ENCODE results near the gene GRID1. TPM values are rescaled to one million over a fixed set of nuclear protein-coding genes. Genes with fewer than 3 reads are reported as not detected.

Gene GRID1
- total RNA-seq, 1 donor from 2014 or later: 0.60 TPM

GRCh38 chr10:85900061-85900460, 466.5 kb downstream of the GRID1 start:
- Mint-ChIP-seq H3K4me3 (ENCODE audit: unreplicated experiment) (no peak overlapping the region), H3K27me3 (ENCODE audit: low read depth) (no peaks in the 10 kb centered on the region), H3K9me3 (ENCODE audit: low read depth) (no peaks in the 10 kb centered on the region), H3K4me1 (ENCODE audit: low read depth) (no peaks in the 10 kb centered on the region), H3K36me3 (ENCODE audit: low read depth) (no peaks in the 10 kb centered on the region), H3K27ac (ENCODE audit: unreplicated experiment) (no peak overlapping the region)
- no peak for DNase-seq (ENCODE audit: low spot score)
- TF ChIP-seq, protein P1, sequence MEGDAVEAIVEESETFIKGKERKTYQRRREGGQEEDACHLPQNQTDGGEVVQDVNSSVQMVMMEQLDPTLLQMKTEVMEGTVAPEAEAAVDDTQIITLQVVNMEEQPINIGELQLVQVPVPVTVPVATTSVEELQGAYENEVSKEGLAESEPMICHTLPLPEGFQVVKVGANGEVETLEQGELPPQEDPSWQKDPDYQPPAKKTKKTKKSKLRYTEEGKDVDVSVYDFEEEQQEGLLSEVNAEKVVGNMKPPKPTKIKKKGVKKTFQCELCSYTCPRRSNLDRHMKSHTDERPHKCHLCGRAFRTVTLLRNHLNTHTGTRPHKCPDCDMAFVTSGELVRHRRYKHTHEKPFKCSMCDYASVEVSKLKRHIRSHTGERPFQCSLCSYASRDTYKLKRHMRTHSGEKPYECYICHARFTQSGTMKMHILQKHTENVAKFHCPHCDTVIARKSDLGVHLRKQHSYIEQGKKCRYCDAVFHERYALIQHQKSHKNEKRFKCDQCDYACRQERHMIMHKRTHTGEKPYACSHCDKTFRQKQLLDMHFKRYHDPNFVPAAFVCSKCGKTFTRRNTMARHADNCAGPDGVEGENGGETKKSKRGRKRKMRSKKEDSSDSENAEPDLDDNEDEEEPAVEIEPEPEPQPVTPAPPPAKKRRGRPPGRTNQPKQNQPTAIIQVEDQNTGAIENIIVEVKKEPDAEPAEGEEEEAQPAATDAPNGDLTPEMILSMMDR (IDR thresholded peaks at IDR 0.05): no peak

DNA sequence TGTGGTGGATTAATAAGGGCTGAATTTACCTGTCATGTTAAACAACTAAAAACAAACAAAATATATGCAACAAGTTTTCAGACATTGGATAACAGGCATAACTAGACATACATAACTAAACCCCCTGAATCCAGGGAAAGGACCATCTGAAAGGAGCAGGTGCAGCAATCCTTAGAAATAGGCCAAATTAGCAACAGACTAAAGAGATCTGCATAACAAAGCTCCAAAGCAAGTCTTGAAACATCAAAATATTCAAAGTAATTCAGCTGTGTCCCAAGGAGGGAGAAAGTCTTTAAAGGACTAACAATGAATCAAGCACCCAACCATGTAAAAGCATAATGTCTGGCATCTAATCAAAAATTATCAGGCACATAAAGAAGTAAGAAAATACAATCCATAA, 475.1 kb downstream of the GRID1 start:
- H3K4me1 Mint-ChIP-seq (ENCODE audit: low read depth): no peaks in the 10 kb centered on the region
- peaks cover 3% of the 10 kb centered on the region for H3K9me3 Mint-ChIP-seq (ENCODE audit: low read depth)
- H3K27ac Mint-ChIP-seq (ENCODE audit: unreplicated experiment): no peak overlapping the region
- DNase-seq (ENCODE audit: low spot score): no peak
- no peaks in the 10 kb centered on the region for H3K36me3 Mint-ChIP-seq (ENCODE audit: low read depth)
- no peak overlapping the region for H3K4me3 Mint-ChIP-seq (ENCODE audit: unreplicated experiment)
- peaks cover 9% of the 10 kb centered on the region for H3K27me3 Mint-ChIP-seq (ENCODE audit: low read depth)
- TF ChIP-seq, protein P1 (IDR thresholded peaks at IDR 0.05): no peak

DNA sequence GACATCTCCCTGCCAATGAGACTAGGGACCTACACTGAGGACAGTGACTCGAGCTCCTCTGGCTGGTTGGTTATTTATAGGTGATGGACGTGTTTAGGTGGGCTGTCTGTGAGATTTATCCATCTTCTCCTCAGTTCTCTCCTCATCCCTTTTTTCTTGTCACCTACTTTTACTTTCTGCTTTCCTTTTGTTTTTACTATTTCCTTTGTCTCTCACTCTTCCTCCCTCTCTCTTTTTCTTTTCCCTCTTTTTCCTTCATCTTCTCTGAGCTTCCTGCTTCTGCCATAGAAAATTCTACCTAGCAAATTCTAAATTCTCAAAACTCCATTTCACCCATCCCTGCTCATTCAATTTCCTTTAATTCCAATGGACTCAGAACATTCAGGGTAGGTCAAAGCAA, 478.0 kb downstream of the GRID1 start:
- Mint-ChIP-seq H3K27ac (ENCODE audit: unreplicated experiment) (no peak overlapping the region), H3K36me3 (ENCODE audit: low read depth) (no peaks in the 10 kb centered on the region), H3K4me3 (ENCODE audit: unreplicated experiment) (no peak overlapping the region), H3K4me1 (ENCODE audit: low read depth) (no peaks in the 10 kb centered on the region), H3K27me3 (ENCODE audit: low read depth) (peaks cover 10% of the 10 kb centered on the region), H3K9me3 (ENCODE audit: low read depth) (peaks cover 3% of the 10 kb centered on the region)
- no peak for DNase-seq (ENCODE audit: low spot score)
- TF ChIP-seq, protein P1 (IDR thresholded peaks at IDR 0.05): no peak

DNA sequence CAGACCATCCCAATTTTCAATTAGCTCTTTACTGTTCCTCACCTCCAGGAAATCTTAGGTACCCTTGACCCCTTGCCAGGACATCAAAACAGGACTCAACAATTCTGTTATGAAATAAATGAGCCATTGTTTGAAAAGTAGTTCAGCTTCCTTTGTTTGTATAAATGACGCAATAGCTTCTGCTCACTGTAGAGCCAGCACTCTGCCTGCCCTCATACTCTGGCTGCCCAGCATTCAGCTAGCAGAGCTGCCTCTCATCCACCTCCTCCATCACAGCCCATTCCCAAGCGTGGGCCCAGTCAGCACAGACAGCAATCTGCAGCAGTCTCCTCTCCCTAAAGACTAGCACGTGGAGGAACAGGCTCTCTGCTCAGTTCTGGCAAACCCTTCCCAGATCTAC, 478.6 kb downstream of the GRID1 start:
- Mint-ChIP-seq H3K27ac (ENCODE audit: unreplicated experiment) (no peak overlapping the region), H3K9me3 (ENCODE audit: low read depth) (peaks cover 4% of the 10 kb centered on the region), H3K4me3 (ENCODE audit: unreplicated experiment) (no peak overlapping the region), H3K36me3 (ENCODE audit: low read depth) (no peaks in the 10 kb centered on the region), H3K4me1 (ENCODE audit: low read depth) (no peaks in the 10 kb centered on the region), H3K27me3 (ENCODE audit: low read depth) (peaks cover 10% of the 10 kb centered on the region)
- TF ChIP-seq, protein P1 (IDR thresholded peaks at IDR 0.05): no peak
- no peak for DNase-seq (ENCODE audit: low spot score)

GRCh38 chr10:85874208-85874607, 492.4 kb downstream of the GRID1 start:
- Mint-ChIP-seq H3K4me1 (ENCODE audit: low read depth) (no peaks in the 10 kb centered on the region), H3K36me3 (ENCODE audit: low read depth) (peaks cover 2% of the 10 kb centered on the region), H3K4me3 (ENCODE audit: unreplicated experiment) (no peak overlapping the region), H3K27ac (ENCODE audit: unreplicated experiment) (no peak overlapping the region), H3K27me3 (ENCODE audit: low read depth) (peaks cover 2% of the 10 kb centered on the region), H3K9me3 (ENCODE audit: low read depth) (peaks cover 11% of the 10 kb centered on the region)
- TF ChIP-seq, protein P1 (IDR thresholded peaks at IDR 0.05): no peak
- DNase-seq (ENCODE audit: low spot score): no peak
